HG02884 (cell line): ENCODE measurements around the gene EHBP1L1.

Experiments
- ATAC-seq: cut with Tn5 transposase; IDR thresholded peaks from one replicate; pipeline ENCODE4 v1.9.1; 2021; ENCODE audit warnings: mild to moderate bottlenecking, moderate library complexity; ENCODE audit not compliant: unreplicated experiment

The EHBP1L1 gene

GRCh38 chr11:65592858-65593517 lies 17.1 kb downstream of the EHBP1L1 start:
- no peak for ATAC-seq

GRCh38 chr11:65593518-65594414 lies 17.9 kb downstream of the EHBP1L1 start:
- no peak for ATAC-seq

GRCh38 chr11:65595131-65595530 lies 19.3 kb downstream of the EHBP1L1 start:
- no peak for ATAC-seq

GRCh38 chr11:65595543-65596281 lies 19.9 kb downstream of the EHBP1L1 start, which contains the start of gene KCNK7:
KCNK7 (minus strand) TSS chr11:65595800; CDS start chr11:65595772, 28 bp downstream.
- no peak for ATAC-seq

DNA sequence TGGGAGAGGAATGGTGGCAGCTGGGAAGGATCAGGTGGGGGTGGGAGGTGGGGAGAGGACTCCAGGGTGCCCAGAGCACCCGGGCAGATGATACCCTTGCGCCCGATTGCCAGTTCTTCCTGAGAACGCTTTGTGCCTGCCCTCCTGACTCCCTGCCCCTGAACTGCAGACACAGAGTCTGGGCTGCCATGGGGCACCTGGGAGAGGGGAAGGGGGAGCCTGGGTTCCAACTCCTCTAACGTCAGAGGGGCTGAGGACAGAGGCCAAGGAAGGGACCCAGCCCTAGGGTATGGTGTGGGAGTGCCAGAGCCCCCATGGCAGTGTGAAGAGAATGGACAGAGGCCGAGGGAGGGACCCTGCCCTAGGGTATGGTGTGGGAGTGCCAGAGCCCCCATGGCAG lies 20.7 kb downstream of the EHBP1L1 start:
- no peak for ATAC-seq

DNA sequence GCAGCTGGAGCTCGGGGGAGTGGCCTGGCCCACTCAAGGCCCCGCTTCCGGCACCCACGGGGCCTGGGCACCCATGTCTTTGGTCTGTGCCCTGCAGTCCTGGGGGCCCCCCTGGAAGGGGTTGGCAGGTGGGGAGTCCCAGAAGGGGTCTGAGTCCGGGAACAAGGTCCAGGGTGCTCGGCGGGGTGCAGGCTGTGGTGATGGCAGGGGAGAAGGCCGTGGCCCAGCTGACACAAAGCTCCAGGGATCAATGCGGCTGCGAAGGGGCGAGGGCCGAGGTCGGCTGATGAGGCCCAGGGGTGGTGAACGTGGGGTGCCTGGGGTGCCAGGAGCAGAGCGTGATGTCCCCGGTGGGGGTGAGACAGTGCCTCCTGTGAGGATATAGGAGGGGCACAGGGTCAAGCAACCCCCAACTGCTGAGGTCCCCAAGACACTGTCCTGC lies 22.4 kb downstream of the EHBP1L1 start:
- ATAC-seq, result no peak

DNA sequence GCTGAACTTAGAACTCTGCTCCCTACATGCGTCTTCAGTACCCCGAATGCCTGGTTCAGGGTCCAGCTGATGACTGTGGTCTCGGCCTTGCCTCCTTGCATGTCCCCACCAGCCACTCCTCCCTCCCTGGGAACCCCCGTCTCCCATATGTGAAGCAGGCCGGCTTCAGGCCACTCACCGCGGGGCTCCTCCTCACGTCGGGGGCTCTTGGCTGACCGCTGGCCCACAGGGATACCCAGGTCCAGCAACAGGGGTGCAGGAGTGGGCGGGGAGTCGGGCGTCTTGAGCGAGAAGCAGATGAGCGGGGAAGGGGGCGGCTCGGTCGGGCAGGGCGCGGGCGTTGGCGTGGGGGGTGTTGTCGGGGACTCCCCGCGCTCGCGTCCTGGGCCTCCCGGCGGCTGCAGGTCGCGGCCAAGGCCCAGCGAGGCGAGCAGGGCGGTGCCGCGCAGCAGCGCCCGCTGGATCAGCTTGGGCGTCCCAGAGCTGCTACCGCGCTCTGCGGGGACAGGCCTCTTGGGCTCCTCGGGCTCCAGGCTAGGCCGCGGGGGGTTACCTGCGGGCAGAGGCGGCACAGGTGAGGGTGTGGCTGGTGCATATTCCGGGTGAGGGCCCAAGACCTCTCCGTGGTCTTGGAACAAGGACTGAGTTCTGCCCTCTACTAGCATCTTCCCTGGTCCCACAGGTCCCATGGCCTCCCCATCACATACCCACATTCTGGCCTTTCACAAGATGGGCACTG lies 23.5 kb downstream of the EHBP1L1 start:
- no peak for ATAC-seq

DNA sequence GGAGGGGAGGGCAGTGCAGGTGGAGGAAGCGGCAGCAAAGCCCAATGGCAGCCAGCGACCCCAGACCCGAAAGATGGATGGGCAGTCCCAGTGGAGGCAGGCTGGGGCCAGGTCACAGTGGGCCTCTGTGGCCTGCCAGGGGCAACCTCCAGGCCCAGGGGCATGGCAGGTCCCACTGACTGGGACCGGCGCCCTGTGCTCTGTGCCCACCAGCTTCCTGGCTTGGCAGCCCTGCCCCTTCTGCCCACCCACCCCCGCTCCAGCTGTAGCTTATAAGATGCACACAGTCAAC lies 24.0 kb downstream of the EHBP1L1 start:
- ATAC-seq, result no peak

DNA sequence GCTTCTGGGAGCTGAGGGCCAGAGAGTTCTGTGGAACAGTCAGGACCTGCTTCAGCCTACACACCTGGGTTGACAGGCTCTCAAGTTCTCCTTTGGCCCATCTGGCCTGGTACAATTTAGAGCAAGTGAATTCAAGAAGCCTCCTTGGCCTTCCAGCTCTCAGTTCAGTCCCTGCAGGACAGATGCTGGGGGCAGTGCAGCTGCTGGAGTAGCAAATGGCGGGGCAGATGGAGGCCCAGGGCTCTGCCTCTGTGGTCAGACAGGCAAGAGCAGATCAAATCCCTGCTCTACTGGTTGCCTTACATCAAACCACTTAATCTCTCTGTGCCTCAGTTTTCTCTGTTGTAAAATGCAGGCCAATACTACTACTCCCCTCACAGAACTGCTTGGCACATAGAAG lies 28.4 kb downstream of the EHBP1L1 start:
- no peak for ATAC-seq

DNA sequence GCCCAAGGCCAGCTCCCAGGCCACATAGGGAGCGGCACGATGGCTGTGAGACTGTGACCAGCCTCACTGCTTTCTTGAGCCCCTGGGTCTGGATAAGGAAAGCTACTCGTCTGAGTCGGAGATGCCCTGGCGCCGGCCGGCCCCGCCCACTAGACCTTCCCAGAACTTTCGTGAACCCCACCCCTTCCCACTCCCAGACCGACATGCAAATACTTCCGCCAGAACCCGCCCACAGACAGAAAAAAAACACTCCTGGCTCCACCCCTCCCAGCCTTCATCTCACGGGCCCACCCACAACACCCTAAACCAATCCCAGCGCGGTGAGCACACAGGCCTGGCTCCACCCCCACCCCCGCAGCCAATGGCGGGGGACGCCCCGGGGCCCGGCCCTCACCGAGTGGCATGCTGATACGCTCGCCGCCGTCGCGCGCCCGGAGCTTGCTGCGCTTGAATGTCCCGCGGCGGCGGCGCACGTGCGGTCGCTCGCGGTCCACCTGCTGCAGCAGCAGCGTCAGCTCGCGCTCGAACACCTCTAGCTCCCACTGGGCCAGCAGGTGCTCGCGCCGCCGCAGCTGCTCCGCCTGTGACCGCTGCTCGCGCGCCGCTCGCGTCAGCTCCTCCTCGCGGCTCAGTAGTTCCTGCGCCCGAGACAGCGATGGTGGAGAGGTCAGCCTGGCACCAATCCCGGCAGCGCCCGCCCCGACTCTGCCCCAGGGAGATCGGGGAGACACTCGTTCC lies 31.2 kb downstream of the EHBP1L1 start:
- no peak for ATAC-seq

DNA sequence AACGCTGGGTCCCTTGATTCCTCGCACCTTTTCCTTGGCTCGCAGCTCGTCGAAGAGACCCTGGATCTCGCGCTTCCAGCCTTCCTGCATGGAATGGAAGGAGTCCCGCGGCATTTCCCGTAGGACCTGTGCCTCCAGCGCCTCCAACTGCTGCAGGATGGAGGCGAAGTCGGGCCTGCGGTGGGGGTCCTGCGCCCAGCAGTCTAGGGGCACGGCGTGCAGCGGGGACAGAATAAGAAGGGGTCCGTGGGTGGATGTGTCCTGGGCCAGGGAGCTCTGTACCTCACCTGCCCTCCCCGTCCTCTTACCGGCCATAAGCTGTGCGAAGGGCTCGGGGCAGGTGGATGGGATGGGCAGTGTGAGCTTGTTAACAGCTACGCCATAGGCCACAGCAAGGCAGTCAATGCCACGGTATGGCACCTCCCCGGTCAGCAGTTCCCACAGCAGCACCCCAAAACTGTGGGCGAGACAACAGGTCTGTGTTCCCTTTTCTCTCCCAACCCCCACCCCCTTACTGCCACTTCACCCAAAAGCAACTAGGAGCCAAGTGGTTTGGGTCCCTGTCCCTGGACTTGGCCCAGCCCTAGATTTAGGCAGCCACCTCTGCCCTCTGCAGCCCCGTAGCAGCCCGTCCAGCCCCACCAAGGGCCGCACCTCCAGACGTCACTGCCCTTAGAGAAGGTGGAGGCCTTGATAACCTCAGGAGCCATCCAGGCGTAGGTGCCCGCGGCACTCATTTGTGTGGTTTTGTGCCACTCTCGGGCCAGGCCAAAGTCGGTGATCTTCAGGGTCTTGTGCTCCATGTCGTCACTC lies 32.0 kb downstream of the EHBP1L1 start:
- ATAC-seq, result no peak

- no peak for ATAC-seq
Measured at GRCh38 chr11:65609229-65609628, 33.4 kb downstream of the EHBP1L1 start.

DNA sequence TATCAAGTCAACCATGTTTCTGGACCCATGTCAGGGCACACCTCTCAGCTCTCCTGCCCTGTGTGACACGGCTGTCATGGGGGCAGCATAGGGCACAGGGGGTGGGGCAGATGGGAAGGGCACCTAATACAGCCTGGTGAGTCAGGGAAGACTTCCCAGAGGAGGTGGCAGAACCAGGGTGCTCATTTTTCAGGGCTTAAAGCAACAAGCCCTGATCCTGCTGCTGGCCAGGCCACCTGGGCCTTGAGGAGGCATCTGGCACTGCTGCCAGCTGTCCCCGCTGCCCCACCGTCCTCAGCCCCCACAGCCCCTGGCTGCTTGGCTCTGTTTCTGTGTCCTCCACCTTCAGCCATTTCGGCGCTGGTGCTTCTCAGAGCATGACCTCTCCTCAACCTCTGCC lies 33.8 kb downstream of the EHBP1L1 start:
- no peak for ATAC-seq

DNA sequence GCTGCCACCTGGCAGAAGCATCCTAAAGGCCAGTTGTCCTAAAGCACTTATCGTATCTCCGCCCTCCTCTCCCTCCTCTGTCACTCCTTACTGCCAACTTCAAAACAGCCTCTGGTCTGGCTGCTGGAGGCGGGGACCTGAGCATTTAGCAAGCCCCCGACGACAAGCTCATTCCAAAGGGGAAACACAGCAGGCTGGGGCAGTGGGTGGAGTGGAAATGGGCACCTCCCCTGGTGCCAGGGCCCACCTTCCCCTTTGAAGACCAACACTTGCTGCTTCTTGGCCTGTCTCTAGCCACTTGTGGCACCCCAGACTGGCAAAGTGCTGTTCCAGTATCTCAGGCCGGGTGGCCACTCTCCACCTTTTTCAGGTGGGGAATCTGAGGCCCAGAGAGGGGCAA lies 34.6 kb downstream of the EHBP1L1 start:
- ATAC-seq, result no peak

GRCh38 chr11:65611028-65611757 lies 35.3 kb downstream of the EHBP1L1 start:
- ATAC-seq, result no peak

GRCh38 chr11:65611758-65612603 lies 36.1 kb downstream of the EHBP1L1 start:
- no peak for ATAC-seq

DNA sequence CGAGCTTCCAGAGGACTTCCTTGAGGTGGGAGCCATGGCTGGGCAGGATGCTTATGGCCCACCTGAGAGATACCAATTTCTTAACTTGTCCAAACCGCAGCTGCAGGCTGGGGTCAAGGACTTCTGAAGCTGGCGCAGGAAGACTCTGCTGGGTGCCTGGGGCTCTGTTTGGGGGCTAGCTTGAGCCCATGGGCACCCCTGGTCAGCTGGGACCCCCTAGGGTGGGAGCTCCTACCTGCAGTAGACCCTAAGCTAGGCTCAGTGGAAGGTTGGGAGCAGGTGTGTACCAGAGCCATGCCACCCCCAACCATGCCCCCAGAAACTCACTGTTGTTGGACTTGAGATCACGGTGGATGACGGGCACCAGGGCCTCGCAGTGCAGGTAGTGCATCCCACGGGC lies 36.8 kb downstream of the EHBP1L1 start:
- ATAC-seq, result no peak
